OCI-LY1 (cell line): ENCODE measurements around the gene TAC4.

Experiments
- EZH2 ChIP-seq: fragments of 200-600 bp; sonication (generic), shearing (Covaris generic); IDR thresholded peaks from 2 replicates; pipeline ENCODE4 v1.8.0; 2017; ENCODE audit warnings: borderline replicate concordance, mixed run types, mild to moderate bottlenecking, antibody characterized with exemption, low read length, moderate library complexity, mixed read lengths
- TF ChIP-seq, protein P1 (sequence below): fragments of 200-600 bp; sonication (generic), shearing (Covaris generic); IDR thresholded peaks from 2 replicates; pipeline ENCODE4 v1.5.1; 2017; ENCODE audit warnings: mild to moderate bottlenecking, antibody characterized with exemption, low read length, moderate library complexity, mixed read lengths

DNA sequence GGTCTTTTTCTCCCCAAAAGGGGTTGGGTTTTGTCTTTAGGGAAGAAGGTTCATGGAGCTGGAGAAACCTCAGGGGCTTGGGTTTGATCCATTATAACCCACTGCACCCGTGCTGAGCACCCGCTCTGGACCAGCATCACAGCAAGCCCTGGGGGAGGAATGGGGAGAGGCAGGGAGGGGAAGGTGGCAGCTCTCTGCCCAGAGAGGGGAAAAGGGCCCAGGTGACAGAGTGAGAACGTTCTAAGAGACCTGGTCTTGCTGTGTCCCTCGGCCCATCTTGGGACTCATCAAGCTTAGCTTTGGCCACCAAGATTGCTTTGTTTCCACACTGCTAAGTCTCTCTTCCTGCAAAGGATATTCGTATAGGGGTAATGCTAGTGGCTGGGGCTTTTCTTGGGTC is 38.2 kb upstream of the TAC4 start:
- TF ChIP-seq, protein P1, sequence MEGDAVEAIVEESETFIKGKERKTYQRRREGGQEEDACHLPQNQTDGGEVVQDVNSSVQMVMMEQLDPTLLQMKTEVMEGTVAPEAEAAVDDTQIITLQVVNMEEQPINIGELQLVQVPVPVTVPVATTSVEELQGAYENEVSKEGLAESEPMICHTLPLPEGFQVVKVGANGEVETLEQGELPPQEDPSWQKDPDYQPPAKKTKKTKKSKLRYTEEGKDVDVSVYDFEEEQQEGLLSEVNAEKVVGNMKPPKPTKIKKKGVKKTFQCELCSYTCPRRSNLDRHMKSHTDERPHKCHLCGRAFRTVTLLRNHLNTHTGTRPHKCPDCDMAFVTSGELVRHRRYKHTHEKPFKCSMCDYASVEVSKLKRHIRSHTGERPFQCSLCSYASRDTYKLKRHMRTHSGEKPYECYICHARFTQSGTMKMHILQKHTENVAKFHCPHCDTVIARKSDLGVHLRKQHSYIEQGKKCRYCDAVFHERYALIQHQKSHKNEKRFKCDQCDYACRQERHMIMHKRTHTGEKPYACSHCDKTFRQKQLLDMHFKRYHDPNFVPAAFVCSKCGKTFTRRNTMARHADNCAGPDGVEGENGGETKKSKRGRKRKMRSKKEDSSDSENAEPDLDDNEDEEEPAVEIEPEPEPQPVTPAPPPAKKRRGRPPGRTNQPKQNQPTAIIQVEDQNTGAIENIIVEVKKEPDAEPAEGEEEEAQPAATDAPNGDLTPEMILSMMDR, result no peak
- no peak for TF ChIP-seq EZH2
